RKO (cell line): ENCODE measurements around the gene ZBTB20.

ENCODE experiments used
- DNase-seq: peaks from one replicate; pipeline ENCODE4 v3.0.0-alpha.2; 2016; ENCODE audit warnings: low spot score

The ZBTB20 gene

GRCh38 chr3:114405202-114405990 is 741.7 kb downstream of the ZBTB20 start:
- no peak for DNase-seq

DNA sequence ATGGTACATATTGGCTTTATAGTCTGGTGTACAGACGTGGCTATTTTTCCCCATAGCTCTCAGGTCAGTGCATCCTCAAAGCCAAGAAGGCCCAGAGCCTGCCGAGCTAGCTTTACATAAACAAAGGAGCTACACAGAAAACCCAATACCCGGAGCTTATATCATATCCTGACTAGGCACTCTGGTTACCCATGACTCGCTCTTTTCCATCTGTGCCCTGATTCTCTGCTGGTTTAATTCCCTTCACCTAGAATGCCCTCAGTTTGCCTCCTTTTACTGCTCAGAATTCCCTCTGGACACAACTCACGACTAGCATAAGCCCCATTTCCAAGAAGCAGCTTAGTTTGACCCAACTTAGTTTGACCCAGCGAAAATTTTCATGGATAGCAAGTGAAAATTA is 742.5 kb downstream of the ZBTB20 start:
- peak; percentile 9 for DNase-seq

DNA sequence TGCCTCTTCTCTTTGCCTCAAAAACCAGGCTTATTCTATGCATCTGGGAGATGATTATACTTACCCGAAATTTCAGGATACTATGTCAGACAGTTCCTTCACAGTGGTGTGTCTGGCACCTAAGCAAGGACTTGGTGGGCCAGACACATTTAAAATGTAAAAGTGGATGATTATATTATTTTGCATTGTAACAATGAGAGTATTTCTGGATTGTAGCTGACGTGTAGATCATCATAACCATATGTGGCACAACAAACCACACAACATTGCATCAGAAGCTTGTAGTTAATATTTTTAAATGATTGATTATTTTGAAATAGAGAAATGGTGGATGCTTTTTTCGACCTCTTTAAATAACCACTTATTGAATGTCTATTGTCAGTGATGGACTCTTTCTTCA is 744.2 kb downstream of the ZBTB20 start:
- DNase-seq, result no peak

DNA sequence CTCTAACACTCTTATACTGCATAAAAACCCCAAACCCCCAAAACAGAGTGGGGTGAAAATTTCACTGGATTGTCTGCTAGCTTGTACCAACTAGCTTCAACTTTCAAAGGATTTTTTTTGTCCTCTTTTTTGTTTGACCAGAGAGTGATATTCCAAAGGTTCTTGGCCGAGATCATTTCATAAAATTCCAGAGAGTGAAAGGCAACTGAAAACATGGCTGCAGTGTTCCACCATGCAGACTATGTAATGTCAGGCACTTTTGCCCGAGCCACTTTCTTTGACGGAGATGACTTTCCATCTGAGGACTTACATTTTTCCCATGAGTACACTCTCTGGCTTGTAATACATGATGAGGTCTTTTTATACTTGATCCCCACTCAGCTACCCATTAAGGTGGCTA is 745.7 kb downstream of the ZBTB20 start:
- no peak for DNase-seq

DNA sequence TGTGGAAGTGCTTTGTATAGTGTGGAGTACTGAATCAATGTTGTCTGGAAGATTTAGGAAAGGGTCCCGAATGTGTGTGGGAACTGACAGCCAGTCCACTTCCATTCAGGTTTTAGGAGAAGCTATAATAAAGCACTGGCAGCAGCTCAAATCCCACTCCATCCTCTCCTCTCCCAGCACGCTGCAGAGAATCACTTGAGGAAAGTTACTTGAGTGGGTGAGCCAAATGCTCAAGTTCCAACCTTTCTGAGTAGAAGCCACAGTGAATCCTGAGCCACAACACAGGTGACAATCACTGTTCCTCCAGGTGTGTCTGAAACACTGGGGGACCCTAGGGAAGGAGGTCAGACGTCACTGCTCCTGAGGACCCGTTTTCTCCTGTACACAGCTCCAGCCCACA is 746.7 kb downstream of the ZBTB20 start:
- DNase-seq, result no peak

GRCh38 chr3:114394551-114394950 is 752.5 kb downstream of the ZBTB20 start:
- no peak for DNase-seq

- no peak for DNase-seq
Observed at GRCh38 chr3:114393367-114394072, 753.6 kb downstream of the ZBTB20 start.

DNA sequence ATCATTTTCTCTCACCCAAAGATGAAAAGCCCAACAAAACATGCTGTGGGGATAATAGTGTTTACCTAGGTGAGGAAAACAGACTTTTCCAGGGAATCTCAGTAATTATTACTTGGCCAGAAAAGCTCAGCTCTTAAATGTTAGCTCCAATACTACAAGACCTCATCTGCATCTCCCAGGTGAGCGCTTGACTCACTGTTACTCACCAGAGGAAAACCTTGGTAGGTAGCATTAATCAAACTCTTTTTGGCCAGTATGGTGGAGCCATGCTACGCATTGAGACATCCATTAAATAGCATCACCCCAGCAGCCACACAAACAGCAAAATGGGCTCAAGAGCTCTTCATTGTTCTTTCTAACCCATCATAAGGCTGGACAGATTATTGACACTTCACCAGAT is 754.3 kb downstream of the ZBTB20 start:
- DNase-seq, result no peak

GRCh38 chr3:114389156-114389555 is 757.9 kb downstream of the ZBTB20 start:
- DNase-seq, result no peak

DNA sequence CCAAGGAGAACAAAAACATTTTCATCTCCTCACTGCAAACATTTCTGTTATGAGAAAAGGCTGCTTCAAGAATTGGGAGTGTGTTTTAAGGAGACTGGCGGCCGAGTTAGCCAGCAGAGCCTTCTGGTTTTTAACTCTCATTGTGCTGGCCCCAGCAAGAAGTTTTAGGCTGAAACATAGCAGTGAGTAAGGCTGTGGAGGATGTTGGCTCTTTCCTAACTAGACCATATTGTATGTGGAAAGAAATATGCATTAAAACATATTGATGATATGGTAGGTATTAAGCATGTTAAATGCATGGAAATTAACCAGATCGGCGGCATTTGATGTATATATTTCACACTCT is 762.6 kb downstream of the ZBTB20 start:
- DNase-seq, result no peak

DNA sequence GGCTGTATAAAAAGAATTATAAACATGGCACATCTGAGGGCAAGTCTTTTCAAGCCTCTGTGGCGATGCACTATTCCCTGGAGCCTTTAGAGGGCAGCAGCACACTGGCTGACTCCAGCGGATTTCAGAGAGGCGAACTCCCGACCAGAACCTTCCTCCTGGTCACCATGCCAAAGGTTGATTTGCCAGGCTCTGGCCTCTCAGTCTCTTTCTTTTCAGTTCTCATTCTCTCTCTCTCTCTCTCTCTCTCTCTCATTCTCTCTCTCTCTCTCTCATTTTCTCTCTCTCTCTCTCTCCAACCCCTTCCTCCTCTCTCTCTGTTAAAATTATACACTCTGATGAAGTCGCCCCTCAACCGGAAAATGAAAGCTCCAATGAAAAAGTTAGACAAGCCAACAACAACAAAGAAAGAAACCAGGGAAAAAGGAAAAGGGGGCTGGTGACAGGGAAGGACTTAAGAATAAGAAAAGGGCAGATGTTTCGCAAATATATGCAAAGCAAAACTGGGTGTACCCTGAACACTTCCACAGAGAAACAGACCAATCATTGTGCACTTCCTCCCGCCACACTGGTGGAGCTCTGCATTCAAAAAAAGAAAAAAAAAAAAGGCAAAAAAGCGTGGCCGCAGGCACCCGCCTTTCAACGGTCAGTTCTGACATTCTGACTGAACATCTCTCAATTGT is 763.1 kb downstream of the ZBTB20 start:
- peak; percentile 79 for DNase-seq

DNA sequence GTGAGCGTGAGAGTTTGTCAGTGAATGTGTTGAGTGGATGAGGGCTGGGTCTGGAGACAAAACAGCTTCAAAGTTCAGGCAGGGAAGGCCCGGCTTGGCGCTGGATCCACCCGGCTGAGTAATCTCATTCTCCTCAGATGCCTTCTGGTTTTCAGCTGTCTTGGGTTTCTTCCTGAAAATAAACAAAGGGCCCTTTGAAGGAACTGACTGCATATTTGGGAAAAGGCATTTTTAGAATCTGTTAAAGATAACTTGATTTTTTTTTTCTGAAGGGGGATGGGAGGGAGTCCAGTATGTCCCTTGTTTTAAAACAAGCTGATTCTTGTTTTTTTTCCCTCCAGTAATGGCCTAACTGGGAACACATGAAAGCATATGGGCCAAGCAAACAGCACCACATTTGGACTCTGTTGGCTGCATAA is 766.8 kb downstream of the ZBTB20 start:
- DNase-seq, result no peak

- no peak for DNase-seq
Observed at GRCh38 chr3:114379266-114379665, 767.8 kb downstream of the ZBTB20 start.

- no peak for DNase-seq
Observed at GRCh38 chr3:114378760-114379159, 768.3 kb downstream of the ZBTB20 start.

DNA sequence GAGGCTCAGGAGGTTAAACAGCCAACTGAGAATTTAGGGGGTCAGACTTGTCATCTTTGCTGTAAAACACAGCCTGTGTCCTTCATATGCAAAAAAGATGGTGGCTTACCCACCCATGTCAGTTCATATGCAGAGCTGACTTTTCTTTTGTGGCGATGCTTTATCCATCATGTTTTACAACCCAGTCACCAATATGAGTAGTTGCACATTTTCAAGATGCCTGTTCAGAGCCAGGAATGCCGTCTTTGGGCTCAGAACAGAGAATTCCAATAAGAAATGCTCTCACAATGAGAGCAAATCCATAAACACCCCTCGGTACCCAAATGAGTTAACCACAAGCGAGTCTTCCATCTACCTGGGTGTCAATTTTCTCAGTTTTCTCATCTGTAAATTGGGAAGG is 769.7 kb downstream of the ZBTB20 start:
- no peak for DNase-seq

DNA sequence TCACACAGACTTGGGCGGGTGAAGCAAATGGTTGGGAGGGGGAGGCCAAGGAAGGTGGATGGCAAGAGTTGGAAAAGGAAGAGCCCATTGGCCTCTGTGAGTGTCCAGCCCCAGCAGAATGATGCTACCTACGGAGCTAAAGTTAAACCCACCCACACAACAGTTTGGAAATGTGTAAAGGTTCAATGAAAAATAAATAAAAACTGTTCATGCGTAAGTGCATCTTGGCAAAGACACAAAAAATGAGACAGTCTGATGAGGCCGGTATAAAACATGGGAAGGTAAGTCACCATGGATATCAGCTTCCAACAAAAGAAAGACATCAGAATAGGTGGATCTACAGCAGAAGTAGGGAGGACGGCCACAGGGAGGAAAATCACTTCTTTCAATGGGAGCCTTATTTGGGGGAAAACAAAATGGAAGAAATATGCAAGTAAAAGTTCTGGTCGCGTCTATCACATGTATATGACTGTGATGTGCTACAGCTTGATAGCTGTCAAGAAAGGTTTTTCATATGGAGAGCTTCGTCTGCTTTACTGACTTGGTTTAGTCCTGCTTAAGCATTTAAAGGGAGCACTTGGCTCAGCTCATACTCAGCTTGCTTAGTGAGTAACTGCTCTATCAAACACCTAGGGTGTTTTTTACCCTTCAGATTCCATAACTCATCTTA is 770.4 kb downstream of the ZBTB20 start:
- DNase-seq, result no peak

- DNase-seq, result no peak
Observed at GRCh38 chr3:114375608-114376421, 771.3 kb downstream of the ZBTB20 start.

DNA sequence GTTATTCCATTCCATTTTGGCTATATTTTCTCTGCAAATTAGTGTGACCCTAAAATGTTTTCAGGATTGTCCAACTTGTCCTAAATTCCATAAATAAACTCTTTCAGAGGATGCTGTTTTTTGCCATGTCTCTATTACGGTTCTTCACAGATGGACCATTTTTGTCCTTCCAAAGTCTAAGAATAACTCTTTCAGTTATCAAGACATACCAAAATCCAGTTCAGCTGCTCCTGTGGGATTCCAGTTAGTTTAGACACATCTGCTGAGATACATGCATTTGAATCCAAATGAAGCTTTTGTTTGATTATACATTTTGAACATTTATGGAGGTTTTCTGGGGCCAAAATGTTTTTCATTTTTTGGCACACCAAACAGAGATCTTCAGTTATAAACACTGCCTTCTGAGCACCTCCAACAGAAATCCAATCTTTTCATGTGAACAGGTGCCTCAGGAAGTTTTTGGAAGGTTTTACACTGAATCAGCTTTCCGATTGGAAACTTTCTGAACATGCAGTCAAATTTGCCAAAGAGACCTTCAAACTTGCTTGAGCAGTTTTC is 772.6 kb downstream of the ZBTB20 start:
- DNase-seq, result no peak

- no peak for DNase-seq
Observed at GRCh38 chr3:114370537-114371174, 776.4 kb downstream of the ZBTB20 start.

GRCh38 chr3:114365909-114366308 is 781.2 kb downstream of the ZBTB20 start:
- DNase-seq, result no peak
